HTR-8/SVneo (cell line): ENCODE results near the gene DRG2.
A peak's percentile ranks its signal among the peaks of the same experiment; 100 is the strongest.

Experiments used
- DNase-seq: peaks from one replicate; pipeline ENCODE4 v3.0.0; 2011; ENCODE audit warnings: low spot score, mixed read lengths; ENCODE audit not compliant: insufficient read length
- FAIRE-seq: peaks from 2 replicates; lab custom pipeline; 2011; peaks lifted over from hg19 to GRCh38; lab: Jason Lieb, UNC

DRG2 gene, protein sequence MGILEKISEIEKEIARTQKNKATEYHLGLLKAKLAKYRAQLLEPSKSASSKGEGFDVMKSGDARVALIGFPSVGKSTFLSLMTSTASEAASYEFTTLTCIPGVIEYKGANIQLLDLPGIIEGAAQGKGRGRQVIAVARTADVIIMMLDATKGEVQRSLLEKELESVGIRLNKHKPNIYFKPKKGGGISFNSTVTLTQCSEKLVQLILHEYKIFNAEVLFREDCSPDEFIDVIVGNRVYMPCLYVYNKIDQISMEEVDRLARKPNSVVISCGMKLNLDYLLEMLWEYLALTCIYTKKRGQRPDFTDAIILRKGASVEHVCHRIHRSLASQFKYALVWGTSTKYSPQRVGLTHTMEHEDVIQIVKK

DNA sequence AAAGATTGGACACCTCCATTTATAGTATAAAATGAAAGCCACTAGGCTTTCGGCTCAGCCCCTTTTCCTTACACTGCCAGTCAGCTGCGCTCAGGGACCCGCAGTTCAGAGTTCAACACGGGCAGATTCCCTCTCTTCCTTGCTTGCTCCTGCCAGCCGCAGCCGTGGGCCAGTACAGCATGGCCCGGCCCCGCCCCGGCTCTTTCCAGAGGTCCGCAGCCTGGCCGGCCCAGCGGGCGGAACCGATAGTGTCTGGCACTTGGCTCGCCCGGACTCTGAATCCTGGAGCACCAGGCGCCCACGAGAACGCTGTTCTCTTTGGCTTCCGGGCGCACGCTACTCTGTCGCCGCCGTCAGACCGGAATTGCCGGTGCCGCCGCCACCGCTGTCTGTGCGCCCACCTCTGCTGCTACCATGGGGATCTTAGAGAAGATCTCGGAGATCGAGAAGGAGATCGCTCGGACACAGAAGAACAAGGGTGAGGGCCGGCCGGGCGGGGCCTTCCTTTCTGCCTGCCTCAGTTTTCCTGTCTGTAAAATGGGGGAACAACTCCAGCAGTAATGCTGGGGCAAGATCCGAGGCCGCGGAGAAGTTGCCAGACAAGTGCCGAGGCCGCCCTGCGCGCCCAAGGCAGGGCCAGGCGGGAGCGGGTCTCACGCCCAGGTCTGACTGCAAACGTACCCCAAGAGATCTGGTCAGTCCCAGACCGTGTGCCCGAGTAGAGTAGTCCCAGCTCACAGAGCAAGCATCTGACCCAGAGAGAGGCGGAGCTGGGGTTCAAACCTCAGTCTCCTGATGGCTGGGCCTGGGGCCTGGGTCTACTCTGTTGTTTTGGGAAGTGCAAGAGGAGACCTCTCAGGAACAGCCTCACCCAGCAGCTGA, at the start of gene DRG2:
Gene DRG2 (plus strand): TSS at position 339 of the 882 bp plus-strand sequence. CDS start 76 bp downstream, at position 415.
- FAIRE-seq (peak; percentile 92), DNase-seq (peak; percentile 98)

DNA sequence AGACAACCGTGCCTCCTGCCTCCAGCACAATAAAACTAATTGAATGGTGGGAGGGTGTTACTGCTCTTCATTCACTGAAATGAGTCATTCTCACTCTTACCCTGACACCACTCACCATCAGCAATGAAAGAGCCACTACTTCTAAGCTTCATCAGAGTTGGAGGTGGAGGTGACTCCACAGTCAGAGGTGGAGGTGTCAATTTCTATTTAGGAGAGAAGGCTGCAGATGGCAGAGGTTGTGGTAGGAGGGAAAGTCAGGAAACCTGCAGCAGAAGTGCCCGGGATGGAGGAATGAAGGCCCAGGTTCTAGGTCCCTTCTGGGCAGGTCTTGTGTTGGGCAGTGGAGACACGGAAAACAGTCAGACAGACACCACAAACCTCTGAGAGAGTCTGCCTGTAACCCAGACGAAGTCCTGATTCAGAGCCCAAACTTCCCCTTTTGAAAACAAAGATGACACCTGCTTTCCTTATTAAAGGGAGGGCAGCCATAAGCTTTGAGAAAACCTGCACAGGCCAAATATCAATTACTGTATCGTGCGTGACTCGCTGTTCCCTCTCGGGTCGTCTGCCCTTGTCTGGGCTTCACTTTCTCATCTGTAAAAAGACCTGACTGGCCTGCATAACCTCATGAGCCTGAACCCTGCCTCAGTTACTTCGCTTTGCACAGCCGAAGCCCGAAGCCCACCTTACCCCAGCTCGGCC, 49.4 kb upstream of the DRG2 start:
- no peak for FAIRE-seq
- no peak for DNase-seq

DNA sequence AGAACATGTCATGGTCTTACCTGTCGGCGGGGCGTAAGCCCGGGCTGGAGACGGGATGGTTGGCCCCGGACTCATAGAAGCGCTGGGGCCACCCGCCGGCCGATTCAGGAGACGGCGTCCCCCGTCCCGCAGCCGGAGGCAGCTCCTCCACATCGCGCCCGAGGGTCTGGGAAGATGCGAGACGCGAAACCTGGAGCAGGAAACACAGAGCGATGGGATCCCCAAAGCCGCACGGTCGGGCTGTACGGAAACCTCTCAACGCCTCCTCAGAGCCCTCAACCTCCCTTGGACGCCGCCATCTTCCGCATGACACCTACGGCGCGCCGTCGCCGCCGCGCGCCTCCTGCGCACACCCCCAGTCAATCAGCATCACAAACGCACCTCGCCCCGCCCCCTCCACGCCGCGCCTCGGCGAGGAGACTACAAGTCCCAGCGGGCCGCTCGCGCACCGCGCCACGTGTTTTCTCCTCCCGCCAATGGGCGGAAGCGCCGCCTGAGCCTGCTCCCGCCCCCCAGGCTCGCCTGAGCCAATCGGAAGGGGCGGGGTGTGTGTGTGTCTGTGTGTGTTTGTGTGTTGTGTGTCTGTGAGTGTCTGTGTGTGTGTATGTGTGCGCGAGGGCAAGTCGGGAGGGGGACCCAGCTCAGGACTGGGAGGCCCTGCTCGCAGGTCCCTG, 48.8 kb upstream of the DRG2 start, which contains the start of the genes ATPAF2 and GID4:
Gene ATPAF2 (minus strand): TSS at position 308 of the 674 bp plus-strand sequence. CDS start 155 bp downstream, at position 153.
Gene GID4 (plus strand): TSS at position 548 of the 674 bp plus-strand sequence. CDS start 57 bp downstream, at position 605.
- DNase-seq, result peak; percentile 99
- peak; percentile 100 for FAIRE-seq

DNA sequence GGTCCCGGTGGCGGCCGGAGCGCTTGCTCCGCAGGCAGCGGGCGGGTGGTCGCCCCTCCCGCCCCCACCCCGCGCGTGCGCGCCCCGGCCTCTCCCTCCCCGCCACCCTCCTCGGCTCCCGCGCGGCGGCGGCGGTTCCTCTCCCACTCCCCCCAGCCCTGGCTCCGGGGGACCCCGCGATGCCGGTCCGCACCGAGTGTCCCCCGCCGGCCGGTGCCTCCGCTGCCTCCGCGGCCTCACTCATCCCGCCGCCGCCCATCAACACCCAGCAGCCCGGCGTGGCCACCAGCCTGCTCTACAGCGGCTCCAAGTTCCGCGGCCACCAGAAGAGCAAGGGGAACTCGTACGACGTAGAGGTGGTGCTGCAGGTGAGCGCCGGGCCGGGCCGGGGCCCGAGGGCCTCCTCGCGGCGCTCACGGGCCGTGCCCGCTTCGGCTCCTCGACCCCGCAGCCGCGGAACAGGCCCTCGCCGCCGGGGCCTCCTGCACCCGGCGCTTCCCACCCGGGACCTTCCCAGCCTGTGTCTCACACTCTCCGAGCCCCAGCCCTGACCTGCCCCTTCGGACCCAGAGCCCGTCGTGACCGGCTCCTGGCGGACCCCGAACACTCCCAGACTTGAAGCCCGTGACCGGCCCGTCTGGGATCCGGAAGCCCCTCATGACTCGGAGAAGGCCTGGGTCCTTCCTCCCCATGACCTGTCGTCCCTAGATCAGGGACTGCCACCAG, 48.0 kb upstream of the DRG2 start:
- DNase-seq, result no peak
- FAIRE-seq, result no peak

DNA sequence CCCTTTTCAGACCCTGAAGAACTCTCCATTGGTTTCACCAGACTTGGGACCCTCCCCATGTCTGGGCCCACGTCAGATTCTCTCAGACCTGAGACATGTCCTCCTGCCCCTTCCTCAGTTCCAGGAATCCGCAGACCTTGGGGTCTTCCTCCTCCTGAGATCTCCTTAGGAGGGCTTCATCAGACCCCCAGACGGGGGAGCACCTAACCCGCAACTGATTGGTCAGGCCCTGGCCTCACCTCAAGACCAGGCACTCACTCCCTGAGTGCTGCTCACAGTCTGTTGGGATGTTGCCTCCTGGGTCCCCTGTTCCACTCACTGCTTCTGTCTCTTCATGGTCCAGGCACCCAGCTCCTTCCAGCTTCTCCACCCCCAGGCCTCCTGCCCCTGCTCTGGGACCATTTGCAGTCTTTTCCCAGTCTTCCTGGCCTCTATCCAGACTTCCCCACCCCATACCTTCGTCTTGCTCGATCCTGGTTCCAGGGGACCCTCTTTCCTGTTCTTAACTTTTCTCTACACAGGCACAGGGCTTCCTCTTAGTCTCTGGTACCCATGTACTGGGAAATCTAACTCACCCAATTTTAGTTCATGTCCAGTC, 47.4 kb upstream of the DRG2 start:
- FAIRE-seq (no peak), DNase-seq (no peak)

DNA sequence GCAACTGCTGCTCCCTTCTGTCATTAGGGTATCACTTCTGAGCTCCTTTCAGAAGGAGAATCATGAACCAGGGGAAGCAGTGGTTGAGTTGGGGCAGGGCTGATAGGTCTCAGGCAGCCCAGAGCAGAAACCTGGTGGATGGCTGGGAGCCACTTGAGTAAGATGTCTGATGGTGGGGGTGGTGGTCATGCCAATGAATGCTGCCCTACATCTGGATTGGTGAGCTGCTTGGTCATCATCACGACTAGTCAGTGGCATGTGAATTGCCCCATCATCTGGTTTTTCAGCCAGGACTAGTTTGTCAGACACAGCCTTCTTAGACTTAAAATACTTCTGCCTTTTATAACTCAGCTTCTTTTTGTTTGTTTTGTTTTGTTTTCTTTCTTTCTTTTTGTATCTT, 46.0 kb upstream of the DRG2 start:
- peak; percentile 77 for FAIRE-seq

DNA sequence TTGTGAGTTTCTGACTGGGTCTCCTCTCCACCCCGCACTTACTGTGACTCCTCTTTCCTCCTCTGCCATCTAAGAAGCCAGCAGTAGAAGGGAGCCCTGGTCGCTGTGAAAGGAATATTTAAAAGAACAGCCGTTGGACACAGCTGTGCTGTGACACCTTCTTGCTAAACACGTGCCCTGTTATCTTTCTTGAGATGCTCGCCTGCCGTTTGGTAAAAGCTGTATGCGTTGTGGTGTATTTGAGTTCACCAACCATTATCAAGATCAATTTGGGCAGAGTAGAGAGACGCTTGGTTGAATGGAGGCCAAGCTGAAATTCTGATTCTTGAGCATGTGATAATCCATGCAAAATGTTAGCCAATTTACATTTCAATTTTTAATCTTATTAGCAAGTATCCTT, 44.8 kb upstream of the DRG2 start:
- FAIRE-seq (no peak), DNase-seq (no peak)

More for the DNA sequence above, 46.0 kb upstream of the DRG2 start:
- no peak for DNase-seq

DNA sequence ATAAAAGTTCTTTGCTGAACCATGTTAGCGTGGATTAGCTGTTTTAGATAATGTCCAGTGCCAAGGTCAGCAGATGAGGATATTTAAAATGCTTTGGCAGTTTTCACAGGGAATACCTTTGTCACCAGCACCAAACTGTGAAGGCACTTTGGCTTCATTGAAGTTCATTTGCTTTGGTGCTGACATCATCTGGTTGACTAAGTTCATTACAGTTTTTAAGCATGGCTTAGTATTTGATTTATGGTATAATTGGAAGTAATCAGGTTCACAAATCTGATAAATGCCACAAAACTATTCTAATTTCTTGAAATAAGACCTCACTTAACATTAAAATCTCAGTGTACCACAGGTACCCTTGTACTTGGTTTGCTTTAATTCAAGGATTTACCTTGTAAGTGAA, 44.3 kb upstream of the DRG2 start:
- no peak for DNase-seq
- FAIRE-seq, result peak; percentile 62

DNA sequence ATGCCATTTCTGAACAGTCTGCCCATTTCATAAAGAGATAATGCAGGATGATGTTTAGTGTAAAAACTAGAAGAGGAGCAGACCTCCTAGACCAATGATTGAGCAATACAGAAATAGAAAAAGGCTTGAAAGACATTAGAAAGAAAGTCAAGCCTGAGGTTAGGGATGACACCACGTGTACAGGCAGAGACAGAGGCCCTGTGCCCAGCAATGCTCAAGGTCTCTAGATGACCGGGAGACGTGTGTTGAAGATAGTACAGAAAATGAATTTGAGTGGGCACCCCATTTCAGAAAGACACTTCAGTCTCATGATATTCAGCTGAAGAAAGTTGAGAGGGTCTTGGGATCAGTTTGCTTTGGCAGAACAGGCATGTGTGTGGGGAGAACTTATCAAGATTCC, 43.1 kb upstream of the DRG2 start:
- FAIRE-seq, result no peak
- no peak for DNase-seq

DNA sequence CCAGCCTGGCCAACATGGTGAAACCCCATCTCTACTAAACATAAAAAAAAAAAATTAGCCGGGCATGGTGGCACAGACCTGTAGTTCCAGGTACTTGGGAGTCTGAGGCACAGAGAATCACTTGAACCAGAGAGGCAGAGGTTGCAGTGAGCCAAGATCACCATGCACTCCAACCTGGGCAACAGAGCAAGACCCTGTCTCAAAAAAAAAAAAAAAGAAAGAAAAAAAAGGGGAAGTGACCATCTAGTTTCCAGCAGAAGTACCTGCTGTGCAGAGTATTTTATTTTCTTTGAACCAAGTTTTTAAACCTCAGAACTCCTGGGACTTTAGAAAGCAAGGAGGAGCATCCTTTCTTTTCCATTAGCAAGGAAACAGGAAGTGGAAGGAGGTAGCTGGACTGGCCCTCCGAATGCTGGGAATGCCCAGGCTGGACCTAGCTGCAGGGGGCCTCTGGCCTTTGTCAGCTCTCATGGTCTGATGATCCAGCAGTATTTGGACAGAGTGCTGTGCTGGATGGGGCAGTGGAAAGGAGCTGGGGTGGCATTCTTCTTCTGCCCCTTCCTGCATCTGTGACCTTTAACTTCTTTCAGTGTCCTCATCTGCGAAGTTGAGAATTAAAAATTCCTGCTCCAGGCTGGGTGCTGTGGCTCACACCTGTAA, 41.9 kb upstream of the DRG2 start:
- DNase-seq, result no peak

DNA sequence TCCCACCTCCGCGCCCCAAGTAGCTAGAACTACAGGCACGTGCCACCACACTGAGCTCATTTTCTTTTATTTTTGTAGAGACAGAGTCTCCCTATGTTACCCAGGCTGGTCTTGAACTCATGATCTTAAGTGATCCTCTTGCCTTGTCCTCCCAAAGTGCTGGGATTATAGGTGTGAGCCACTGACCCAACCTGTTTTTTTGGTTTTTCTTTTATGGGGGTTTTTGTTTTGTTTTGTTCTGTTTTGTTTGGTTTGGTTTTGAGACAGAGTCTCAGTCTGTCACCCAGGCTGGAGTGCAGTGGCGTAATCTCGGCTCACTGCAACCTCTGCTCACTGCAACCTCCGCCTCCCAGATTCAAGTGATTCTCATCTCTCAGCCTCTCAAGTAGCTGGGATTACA, 32.2 kb upstream of the DRG2 start:
- FAIRE-seq (no peak), DNase-seq (no peak)

More for the DNA sequence above, 41.9 kb upstream of the DRG2 start:
- FAIRE-seq, result no peak

DNA sequence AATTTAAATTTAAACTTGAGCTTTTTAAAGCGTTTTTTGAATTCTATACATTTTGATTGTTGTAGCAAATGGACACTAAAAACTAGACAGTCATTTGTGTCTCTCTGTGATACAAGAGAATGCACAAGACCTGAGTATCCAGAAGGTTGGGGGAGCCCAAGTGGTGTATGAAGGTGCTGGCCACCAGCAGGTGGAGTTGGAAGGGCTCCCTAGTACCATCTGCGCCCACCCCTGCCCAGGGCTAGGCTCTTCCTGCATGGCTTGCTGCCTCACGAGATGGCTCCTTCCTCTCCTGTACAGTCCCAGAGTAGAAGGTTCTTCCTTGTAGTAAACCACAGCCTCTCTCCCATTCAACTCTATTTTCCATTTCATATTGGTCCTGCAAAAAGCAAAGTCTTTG, 31.5 kb upstream of the DRG2 start:
- DNase-seq (no peak), FAIRE-seq (no peak)

DNA sequence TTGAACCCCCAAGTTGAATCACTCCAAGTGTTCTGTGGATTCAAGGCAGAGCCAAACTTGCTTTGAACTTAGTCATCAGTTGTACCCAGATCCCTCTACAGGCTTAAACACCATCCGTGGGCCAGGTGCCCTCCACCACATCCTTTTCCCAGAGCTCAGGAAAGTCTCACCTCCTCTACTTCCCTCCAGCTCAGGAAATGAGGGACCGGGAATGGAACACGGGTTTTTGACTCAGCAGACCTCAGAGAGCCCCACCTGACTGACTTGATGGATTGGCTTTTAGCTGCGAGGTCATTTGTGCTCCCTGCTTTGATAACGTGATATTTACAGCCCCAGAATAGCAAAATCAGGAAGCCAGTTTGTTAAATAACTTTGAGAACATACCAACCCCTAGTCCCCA, 28.5 kb upstream of the DRG2 start:
- no peak for DNase-seq
- FAIRE-seq, result no peak

DNA sequence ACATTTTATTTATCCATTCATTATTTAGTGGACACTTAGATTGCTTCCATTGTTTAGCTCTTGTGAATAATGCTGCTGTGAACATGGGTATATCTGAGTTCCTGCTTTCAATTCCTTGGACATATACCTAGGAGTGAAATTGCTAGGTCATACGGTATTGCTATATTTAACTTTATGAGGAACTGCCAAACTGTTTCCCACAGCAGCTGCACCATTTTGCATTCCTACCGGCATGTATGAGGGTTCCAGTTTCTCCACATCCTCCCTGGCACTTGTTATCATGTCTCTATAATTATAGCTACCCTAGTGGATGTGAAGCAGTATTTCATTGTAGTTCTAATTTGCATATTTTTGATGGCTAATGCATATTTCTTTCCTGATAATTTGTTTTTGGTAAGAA, 23.7 kb upstream of the DRG2 start:
- DNase-seq (no peak), FAIRE-seq (peak; percentile 20)

DNA sequence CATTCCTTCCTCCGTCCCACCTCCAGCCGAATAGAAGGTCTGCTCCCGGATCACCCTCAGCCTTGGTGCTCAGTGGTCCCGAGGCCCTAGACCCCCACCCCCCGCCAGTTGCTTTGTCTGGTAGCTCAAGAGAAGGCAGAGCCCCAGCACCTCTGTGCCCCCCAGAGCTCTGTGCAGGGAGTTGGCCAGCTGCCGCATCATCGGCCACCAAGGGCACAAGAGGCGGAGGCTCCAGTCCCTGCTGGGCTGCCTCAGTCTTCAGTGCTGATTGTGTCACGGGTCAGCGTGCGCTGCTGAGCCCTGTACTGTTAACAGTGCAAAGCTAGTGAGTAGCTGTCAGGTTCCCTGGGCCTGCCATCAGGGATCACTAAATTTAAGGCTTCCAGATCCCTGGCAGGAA, 22.2 kb upstream of the DRG2 start:
- DNase-seq (no peak), FAIRE-seq (peak; percentile 33)

DNA sequence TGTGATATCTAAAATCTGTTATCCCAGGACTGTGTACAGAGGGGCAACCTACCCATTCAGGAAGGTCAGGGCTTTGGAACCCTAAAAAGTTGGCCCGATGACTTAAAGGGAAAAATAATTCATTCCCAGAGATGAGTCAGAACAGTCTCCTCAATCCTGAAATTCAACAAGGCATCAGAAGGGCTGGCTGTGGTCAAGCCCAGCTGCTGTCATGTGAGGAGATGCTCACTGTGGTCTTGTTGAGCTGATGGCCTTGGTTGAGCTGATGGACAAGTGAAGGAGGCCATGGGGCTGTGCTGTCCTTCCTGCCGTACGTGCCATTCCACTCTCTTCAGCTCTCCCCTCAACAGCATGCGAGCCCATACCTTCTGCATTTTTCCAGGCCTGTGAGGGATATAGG, 20.9 kb upstream of the DRG2 start:
- DNase-seq (no peak), FAIRE-seq (peak; percentile 76)

DNA sequence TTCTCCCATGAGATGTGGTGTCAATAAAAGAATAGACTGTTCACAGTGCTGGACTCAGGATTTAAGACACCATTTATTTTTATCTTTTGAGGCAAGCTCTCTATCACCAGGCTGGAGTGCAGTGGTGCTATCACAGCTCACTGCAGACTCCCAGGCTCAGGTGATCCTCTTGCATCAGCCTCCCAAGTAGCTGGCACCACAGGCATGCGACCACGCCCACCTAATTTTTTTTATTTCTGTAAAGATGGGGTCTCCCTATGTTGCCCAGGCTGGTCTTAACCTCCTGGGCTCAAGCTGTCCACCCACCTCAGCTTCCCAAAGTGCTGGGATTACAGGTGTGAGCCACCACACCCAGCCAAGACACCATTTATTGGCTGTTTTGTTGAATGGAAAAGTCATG, 18.6 kb upstream of the DRG2 start:
- DNase-seq (no peak), FAIRE-seq (no peak)

DNA sequence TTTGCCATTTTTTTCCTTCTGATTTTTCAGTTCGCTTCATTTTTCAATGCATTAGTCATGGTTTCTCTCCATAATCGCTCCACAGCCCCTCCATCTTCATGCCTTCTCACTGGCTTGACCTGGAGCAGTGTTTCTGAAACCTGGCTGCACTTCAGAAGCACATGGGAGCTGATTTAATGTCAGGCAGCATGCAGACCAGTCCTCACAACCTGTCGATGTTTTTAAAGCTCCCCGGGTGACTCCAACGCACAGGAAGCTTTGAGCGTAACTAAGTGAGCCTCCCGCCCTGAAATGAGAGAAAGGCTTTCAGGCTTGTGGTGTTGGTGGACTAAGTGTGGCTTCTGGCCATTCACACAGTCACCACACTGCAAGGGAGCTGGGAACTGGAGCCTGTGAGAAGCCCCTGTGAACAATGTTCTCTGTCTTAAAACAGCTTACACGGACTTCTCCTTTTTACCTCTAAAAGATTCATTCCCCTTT, 16.8 kb upstream of the DRG2 start:
- DNase-seq, result peak; percentile 47
- FAIRE-seq, result peak; percentile 94
